HG02588 (cell line): ENCODE data around the gene FAM228B.
A peak's percentile ranks its signal among the peaks of the same experiment; 100 is the strongest.
"Not testable (repeated sequence)": the region's sequence is repeated elsewhere in the genome, so short reads cannot be mapped to it uniquely, and the experiment has no call there.

Experiments used
- ATAC-seq: cut with Tn5 transposase; IDR thresholded peaks from one replicate; pipeline ENCODE4 v1.9.1; 2021; ENCODE audit warnings: mild to moderate bottlenecking, moderate library complexity; ENCODE audit not compliant: unreplicated experiment

The FAM228B gene

DNA sequence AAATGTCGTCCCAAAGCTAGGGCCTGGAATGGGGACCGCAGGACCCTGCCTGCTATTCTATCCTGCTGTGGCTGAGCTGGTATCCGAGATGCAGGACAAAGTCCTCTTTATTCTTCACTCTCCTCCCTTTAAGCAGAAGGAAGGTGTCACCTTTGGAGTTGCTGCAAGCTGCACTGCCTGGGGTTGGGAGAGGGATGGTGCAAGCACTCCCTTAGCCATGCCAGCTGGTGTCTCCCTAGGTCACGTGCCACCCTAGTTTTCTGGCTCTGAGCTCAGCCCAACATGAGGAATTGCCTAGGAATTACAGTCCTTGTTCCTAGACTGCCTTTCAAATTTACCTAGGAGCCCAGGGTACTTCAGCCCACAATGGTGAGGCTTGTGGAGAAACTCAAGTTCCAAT, 30.2 kb downstream of the FAM228B start:
- no peak for ATAC-seq

DNA sequence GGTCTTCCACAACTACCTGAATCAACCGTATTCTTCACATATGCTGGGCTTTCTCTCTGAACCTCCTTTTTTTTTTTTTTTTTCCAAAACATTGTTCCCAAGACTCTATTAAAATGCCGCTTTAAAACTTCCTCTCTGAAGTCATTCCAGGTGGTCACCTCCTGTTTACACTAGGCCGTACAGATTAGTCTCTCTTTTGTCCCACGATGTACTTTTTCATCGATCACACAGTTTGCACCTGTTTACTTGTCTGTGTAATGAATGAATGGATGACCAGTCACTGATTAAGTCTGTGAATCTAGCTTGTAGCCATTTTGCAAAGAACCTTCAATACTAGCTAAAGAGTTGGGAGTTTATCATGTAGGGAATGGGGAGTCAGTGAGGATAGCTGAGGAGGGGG, 34.9 kb downstream of the FAM228B start:
- no peak for ATAC-seq

DNA sequence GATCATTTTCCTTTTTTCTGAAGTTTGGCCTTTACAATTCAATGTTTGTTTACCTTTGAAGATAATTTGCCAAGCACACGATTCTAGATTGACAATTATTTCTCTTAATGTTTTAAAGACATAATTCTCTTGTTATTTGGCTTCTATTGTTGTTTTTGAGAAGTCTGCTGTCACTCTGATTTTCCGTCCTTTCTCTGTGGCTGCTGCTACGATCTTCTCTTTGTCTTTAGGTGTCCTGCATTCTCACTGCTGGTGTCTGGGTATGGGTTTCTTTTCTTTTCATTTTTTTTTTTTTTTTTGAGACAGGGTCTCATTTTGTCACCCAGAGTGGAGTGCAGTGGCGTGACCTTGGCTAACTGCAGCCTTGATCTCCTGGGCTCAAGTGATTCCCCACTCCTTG, 36.4 kb downstream of the FAM228B start:
- ATAC-seq, result no peak

DNA sequence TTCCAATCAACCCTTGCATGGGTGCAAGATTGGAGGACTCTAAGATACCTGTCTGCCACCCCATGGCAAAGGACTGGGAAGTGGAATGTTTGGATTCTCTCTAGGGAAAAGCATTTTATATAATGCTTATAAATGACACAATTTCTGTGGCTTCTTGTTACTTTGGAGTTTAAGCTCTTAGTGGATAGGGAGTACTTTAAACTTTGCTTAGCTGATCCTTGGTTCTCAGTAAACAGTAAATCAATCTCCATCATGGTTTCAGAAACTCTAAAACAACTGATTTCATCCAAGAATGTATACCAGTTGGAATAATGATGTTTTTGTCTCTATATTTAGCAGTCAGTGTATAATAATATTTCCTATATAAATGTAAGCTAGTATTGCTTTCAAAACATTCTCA, 37.5 kb downstream of the FAM228B start:
- ATAC-seq, result no peak

DNA sequence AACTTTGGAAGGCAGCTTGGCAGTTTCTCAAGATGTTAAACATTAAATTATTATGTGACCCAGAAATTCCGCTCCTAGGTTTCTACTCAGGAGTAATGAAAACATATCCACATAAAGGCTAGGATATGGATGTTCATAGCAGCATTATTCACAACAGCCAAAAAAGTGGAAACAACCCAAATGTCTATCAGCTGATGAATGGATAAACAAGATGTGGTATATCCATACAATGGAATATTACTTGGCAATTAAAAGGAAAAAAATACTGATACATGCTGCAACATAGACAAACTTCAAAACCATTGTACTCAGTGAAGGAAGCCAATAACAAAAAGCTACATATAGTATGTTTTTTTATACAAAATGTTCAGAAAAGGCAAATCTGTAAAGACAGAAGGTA, 39.2 kb downstream of the FAM228B start:
- ATAC-seq, result no peak

DNA sequence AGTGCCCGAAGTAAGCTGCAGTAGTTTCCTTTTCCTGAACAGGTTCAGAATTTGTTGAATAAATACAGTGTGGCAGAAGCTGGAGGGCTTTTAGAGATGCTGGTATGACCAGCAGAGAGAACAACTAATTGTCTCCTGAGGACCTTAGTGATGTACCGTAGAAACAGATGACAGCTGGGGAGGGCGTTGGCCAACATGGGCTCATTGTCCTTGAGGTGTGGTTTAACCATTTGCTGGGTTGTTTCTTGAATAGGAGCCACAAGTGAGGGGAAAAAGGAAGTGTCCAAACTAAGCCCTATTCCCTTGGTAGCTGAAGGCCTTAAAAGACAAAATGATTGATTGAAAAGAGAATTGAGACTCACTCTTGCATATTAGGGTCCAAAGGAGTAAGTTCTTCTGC, 39.9 kb downstream of the FAM228B start:
- no peak for ATAC-seq

DNA sequence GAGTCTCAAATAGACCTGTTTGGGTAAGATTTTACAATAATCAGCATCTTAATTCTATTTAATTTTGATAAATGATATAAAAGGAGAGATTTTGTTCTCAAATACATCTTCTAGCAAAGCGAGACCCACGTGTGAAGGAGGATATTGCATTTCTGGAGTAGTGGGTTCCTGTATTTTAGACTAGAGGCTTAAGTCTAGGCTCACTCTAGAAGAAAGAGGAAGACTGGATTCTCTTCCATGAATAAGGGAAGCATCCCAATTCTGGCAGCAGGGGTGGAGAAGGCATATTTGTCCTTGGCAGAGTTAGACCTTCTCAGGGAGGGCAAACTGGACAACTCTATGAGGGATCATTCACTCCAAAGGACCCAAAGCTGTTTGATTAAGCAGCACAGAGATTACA, 40.3 kb downstream of the FAM228B start:
- ATAC-seq, result no peak

DNA sequence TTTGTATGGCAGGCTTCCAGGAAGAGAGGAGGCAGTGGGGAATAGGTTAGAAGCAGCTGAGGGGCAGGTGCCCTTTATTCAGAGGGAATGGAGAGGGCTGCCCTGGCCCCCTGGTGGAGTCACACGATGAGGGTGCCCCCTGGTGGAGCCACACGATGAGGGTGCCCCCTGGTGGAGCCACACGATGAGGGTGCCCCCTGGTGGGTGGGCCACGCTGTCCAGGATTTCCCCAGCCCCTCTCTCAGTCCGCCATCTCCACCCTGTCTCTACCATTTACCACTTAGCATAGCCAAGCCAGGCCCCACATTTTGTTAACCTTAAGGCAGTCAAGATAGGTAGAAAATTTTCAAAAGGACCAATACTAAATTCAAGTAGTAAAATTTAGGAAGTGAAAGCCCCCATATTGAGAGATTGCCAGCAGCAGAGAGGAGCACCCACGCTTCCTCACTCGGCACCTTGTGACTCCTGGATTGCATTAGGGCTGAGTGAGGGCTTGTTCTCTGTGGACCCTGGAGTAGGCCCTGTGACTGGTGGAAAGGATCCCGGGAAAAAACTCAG, 41.2 kb downstream of the FAM228B start:
- peak; percentile 71 for ATAC-seq

DNA sequence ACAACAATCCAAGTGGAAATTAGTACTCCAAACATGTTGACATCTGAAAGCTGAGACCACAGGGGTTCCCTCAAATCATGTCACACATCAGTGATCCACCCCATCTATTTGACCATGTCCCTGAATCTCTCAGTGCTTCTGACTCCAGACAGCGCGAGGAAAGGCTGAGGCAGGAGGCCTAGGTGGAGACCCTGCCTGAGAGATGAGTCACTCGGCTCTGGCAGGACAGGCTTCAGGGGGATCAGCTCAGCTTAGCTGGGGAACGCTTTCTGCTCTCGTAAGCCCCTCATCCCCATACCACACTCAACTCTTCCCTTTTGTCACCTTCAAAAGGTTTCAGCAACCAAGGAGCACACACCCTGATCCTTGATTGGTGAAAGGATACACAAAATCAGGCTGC, 45.8 kb downstream of the FAM228B start:
- ATAC-seq, result no peak

DNA sequence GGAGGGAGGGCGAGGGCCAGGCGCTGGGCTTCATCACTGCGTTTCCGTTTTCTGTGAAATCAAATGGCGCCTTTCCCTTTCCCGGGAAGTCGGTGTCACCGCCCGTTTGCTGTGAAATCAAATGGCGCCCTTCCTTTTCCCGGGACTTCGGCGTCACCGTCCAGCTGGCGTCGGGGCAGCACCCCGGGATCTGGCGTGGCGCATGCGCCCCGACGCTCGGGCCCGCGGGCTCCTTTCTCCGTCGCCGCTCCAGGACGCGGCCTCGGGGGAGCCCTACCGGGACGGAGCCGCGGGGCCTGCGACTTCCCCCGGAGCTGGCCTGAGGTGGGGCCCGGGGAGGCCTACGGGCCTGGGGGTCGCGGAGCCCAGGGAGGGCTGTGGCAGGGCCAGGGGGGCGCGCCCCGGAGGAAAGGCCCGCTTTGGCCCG, 51.6 kb downstream of the FAM228B start, which contains the start of gene FAM228A:
TSS of gene FAM228A (plus strand) at position 203 of the 427 bp plus-strand sequence. CDS start 428 bp downstream, outside the sequence.
- ATAC-seq, result no peak

DNA sequence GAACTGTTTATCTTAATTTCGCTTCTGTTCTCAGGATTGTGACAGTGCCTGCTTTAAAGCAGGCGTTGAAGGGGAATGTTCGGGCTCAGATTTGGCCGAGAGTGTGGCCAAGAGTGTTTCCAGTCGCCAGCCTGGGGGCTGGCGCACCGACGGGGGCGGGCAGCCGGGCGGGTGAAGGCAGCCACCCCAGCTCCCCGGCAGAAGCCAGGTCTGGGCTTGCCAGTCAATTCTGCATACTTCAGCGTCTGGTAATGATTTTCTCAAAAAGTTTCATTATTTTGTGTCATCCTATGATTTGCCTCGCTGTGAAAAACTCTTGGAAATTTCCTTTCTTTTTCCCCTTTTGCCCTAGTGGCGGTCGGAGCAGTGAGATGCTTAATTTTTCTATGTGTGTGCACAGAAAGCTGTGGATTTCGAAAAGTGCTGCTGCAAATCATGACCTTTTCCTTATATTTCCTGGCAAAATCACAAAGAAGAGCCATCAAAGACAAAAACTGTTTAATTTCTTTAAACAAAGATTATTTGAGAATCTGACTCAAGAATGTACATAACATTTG, 52.4 kb downstream of the FAM228B start:
- no peak for ATAC-seq

DNA sequence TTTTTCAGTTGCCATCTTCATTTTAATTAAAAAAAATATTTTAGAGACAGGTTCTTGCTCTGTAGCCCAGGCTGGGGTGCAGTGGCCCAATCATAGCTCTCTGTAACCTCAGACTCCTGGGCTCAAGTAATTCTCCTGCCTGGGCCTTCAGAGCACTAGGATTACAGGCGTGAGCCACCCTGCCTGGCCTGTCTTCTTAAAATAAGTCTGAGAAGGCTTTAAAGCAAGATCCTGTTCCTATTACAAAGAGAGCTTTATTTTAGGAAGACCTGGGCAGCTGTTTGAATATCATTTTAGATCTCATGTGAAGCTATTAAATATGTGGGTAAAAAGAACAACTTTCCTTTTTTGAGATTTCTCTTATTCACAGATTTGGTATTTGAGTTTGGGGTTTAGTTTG, 53.1 kb downstream of the FAM228B start:
- no peak for ATAC-seq

DNA sequence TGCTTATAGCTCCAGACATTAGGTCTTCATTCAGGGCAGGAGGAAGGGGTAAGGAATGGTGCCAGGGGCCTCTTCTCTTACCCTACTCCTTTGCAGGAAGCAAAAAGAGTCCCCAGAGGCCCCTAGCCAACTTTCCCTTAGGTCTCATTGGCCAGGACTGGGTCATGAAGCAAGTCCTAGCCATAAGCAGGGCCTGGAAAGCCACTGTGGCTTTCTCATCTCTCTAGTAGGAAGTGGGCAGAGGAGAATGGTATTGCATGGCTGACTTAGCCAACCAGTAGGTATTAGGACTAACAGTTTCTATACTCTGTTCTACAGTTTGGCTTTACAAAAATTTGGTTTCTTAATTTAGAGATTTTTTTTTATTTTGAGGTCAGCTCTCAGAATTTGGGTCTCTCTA, 56.4 kb downstream of the FAM228B start:
- ATAC-seq, result no peak

DNA sequence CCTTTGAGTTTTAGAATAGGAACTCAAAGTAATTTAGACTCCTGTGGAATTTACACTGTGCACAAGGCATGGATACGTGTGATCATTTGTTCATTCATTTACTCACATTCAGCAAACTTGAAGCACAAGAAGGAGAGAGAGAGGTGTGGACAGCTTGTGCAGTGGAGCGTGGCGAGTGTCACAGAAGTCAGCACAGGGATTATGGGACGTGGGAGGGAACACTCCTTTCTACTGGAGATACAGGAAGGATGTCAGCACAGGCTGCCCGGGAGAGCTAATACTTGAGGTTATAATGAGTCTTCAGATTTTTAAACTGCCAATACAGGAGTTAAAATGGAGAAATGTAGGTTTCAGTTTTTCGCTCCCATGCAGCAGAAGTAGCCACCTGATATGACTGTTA, 58.6 kb downstream of the FAM228B start:
- no peak for ATAC-seq

DNA sequence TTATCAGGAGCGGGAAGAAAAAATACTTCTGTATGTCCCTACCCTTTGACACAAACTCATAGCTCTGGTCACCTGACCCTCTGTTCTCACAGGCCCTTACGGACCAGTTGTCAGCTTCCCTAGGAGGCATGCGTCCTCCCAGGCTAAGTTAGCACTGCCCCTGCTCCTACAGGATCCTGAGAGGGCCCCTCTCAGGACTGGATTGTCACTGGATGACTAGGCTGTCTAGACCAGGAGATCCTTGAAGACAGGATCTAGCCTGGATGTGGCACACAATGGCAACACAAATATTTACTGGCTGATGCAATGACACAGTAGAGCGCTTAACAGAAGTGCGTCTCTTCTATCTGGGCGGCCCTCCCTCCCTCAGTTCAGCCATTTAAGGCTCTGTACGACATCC, 59.2 kb downstream of the FAM228B start:
- ATAC-seq, result no peak

DNA sequence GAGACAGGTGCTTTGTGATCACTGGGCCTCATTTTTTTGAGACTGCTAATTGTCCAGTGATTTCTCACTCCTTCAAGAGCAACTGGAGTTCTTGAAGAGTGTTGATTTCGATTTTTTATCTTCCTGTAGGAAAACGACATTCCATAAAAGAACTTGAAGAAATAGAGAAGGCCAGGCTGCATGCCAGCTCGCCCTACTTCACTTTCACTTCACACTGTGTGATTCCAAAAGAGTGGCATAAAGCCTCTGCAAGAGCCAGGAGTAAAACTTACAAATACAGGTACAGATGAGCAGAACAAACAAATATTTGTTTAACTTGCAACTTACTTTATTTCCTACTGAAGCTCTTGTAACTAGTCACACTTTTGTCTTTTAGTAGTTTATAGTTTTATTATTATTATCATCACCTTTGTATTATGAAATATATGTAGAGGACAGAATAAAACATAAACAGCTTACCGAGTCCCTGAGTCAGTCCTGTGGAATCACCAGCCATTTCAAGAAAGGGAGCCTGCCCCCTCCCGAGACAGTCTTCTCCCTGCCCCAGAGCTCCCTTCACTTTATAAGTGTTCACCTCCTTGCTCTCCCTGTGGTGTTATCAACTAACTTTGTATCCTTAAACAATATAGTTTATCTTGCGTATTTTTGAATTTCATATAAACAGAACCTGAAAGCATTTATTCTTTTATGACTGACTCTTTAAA, 60.2 kb downstream of the FAM228B start:
- ATAC-seq, result no peak

DNA sequence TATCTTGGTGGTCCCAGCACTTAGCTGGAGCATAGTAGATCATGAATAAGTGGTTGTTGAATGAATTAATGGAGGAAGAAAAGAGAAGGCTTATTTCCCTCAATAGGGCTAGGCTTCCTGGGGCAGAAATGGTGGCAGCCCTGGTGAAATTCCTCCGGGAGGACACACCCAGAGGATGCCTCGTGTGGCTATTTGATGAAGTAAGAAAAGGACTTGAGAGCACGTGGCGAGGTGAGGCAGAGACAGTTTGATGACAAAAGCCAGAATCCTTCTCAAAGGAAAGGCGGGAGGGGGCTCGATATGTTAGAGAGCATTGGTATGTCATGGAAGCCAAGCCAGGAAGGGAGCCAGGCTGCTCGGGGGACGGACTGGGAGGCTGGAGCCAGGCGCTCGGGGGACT, 66.3 kb downstream of the FAM228B start:
- ATAC-seq, result no peak

DNA sequence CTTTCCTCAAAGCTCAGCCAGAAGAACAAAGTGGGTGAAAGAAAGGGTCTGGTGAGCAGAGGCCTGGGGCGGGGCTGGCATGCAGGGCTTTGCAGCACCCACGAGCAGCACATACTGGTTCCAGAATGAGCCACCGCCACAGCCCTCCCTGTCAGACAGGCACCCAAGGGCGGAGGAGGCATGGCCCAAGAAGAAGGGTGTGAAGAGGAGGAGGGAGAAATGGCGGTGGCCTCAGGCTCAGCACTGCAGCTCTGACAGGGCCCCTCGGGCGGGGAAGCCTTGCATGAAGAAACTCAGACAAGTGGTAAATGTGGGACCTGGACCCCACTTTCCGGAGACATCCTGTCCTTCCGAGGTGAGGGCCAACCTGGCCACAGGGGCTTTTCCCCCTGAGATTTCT, 67.2 kb downstream of the FAM228B start:
- ATAC-seq, result no peak

DNA sequence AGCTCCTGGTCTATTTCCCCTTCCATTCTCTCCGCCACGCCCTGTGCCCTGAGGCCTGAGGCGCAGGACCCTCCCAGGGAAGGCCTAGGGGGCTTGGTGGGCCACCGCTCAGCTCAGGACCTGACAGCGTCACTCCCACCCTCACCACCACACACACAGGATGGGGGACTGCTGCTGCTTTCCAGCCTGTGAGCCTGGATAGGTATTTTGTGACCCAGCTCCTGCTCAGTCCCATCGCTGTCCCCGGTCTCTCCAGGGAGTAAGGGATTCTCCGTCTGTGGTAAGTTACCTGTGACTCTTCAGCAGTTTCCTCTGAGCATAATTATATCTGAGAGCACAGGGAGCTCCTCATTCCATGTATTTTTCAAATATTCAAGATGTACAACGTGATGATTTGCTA, 67.9 kb downstream of the FAM228B start:
- ATAC-seq, result no peak

DNA sequence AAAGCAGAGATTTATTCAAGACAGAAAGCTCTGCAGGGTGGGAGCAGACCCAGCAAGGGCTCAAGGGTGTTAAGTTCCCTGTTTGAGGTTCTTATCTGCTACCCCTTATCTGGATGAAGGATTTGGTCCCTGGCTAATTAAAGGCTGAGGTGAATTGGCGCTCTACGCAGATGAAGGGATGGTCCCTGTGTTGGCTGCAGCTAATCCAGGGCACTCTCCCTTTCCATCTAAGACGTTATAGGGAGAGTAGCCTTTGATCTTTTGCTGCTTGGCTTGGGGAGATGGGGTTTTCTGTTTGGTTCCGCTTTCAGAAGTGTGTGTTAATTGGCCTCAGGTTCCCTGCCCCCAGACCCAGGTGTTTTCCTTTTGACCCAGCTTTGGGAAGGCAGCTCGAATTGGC, 68.6 kb downstream of the FAM228B start:
- ATAC-seq, result no peak

DNA sequence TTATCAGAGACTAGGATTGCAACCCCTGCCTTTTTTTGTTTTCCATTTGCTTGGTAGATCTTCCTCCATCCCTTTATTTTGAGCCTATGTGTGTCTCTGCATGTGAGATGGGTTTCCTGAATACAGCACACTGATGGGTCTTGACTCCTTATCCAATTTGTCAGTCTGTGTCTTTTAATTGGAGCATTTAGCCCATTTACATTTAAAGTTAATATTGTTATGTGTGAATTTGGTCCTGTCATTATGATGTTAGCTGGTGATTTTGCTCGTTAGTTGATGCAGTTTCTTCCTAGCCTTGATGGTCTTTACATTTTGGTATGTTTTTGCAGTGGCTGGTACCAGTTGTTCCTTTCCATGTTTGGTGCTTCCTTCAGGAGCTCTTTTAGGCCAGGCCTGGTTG, 73.9 kb downstream of the FAM228B start:
- ATAC-seq, result not testable (repeated sequence)

DNA sequence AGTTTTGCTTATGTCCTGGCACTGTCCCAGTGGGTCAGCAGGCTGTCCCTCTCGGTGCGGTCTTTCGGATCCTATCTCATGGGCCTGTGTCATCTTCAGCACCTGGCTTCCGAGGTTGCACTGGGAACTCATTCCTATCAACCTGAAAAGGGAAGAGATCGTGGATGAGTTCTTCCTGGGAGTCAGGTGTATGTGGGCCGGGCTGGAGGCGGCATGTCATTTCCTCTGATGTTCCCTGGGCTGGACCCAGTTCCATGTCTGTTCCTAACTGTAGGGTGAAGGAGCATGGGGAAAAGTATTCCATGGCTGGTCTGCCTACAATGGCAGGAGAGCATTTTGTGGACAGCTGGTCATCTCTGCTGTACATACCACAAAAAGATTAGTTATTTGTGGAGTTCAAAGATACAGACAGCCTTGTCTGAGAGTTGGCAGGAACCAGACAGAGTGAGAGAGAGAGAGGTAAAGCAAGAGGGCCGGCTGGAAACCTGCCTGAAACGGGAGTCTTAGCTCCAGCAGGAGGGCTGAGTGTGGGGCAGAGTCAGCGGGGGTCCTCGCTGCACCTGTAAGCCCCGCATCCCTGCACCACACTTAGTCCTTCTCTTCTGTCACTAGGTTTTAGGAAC, 76.8 kb downstream of the FAM228B start:
- ATAC-seq, result no peak
